GM19455 (cell line): ENCODE measurements around the gene CAPN8.
A peak's percentile ranks its signal among the peaks of the same experiment; 100 is the strongest.

Experiments
- ATAC-seq: cut with Tn5 transposase; IDR thresholded peaks from one replicate; pipeline ENCODE4 v1.9.1; 2021; ENCODE audit not compliant: unreplicated experiment

Gene CAPN8

DNA sequence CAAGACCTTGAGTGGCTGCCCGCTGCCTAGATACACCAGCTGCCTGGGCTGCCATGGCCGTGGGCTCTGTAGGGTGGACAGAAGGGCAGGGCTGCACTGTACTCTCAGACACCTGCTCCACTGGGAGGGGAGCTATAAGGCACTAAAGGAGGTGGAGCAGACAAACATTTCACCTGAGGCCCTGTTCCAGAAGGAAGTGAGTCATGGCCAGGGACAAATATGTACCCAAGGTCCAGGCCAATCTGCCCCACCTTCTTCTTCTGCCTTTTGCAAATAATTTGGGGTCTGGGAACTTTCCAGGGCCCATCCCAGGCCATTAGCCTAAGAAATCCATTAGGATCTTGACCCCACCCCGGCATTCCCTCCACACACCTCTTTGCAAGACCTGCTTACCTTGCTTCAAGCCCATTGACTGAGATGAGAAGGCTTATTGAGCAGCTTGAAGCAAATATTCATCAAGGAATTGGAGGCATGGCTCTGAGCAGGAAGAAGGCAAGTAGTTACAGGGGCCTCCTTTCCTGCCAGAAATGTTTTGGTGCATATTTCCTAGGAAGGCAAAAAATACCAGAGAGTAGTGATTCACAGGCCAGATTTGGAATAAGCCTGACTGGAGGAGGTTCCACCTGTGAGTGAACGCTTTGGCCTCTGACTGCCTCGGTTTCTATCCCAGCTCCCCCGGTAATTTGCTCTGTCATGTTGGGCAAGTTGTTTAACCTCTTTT is at the start of gene CAPN8:
TSS of gene CAPN8 (minus strand) at position 110 of the 721 bp plus-strand sequence. CDS start at position 55, 55 bp downstream.
- ATAC-seq, result no peak

DNA sequence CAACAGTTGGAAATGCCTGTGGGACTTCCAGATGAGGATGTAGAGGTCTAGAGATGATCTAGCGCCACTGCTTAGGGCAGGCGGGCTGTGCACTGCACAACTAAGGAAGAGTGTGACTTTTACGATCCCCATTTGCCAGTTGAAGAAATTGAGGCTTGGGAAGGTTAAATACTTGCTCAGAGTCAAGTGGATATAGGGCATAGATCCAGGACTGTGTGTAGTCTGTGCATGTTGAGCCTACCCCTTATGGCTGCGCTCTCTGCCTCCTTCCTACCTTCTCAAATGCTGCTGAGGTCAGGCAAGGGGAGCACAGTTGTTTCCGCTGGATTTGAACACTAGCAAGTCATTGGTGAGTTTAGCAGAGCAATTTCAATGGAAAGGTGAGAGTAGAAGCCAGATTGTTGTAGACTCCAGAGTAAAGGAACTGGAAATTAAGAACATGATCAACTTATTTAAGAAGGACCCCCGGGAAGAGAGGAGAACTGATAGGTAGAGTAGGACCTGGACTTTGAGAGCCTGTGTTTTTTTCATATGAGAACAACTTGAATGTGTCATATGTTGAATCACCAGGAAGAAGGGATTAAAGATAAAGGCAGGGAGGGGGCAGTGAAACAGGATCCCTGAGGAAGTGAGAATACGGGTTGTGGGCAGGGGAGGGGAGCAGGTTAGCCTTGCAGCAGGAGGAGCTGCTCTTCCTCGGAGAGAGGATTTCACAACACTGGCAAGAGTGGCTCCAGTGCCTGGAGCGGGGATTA is 49.5 kb upstream of the CAPN8 start:
- no peak for ATAC-seq

DNA sequence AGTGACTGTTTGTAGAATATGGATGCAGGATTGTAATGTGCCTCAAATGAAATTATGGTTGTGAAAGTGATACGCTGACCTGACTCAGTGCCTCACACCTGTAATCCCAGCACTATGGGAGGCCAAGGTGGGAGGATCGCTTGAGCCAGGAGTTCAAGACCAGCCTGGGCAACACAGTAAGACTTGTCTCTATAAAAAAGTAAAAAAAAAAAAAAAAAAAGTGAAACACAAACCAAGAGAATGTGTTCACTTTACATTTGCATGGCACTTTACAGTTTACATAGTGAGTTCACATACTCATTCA is 48.9 kb upstream of the CAPN8 start:
- no peak for ATAC-seq

DNA sequence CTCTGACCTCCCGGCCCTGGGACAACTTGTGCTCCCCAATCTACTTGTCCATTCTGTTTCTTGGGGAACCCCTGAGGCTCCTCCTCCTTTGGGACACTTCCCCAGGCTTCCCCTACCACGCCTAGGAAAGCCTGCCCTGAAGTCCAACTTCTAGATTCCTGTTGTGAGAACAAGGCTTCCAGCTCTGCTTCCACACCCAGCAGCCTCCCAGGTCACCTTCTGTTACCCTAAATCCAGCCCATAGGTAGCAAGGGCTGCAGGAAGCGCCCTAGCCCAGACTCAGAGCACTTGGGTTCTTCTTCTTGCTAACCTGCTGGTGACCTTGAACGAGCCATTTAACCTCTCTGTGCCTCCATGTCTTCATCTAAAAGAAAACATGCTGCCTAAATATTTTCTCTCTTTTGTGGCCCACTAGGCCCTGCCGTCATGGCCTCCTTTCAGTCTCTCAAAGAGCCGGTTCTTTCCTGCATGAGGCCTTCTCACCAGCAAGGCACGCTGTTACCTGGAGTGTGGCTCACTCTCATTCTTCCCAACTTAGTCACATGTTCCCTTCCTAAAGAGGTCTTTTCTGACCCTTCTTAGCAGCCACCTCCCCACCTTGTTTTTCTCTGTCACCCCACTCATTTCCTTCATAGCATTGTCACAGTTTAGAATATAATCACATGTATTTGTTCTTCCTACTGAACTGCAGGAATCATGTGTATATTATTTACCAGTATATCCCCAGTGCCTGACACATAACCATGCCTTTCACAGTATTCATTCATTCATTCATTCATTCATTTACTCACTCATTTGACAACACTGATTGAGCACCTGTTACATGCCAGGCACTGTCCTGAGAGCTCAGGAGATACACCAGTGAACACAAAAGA is 48.3 kb upstream of the CAPN8 start:
- ATAC-seq, result no peak

DNA sequence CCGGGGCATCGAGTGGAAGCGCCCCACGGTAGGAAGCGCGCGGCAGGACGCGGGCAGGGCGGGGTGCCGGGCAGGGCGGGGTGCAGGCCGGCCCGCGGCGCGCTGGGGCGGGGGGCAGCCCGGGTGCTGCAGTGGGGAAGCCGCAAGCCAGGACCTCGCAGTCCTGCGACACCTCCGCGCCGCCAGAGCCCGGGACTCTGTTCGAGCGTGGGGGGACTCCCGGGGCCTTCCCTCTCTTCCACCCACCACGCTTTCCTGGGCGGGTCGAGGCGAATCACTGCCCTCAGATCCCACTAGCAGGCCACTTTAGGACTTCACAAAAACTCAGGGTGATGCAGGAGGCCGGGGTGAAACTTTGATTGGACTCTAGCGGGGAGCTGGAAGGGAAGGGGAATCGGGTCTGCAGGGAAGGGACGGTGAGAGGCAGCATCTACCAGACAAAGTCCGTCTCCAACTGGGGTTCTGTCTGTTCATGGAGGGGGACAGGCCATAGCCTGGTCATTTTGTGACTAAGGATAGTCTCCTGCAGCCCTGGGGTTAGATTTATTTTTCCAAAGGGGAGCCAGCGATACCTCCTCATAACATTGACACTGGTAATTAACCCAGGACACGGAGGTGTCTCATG is 47.5 kb upstream of the CAPN8 start:
- peak; percentile 38 for ATAC-seq

DNA sequence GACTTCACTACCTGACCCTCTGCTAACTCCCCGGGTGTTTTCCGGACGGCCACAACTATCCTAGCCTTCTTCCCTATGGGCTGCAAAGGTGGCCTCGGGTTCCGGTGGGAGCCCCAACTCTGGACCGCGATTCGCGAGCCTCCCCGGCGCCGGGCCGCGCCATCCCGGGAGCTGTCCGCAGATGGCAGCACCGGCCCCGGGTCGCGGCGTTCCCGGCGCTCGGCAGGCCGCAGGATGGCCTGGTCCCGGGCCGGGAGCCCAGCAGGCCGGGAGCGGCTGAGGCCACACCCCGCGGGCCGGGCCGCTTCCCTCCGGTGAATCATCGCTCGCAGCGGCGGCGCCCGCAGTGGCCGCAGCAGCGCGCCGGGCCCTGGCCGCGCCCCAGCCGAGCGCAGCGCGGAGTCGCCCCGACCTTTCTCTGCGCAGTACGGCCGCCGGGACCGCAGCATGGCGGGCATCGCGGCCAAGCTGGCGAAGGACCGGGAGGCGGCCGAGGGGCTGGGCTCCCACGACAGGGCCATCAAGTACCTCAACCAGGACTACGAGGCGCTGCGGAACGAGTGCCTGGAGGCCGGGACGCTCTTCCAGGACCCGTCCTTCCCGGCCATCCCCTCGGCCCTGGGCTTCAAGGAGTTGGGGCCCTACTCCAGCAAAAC is 46.8 kb upstream of the CAPN8 start, which contains the start of gene CAPN2:
TSS of gene CAPN2 (plus strand) at position 346 of the 656 bp plus-strand sequence. CDS start at position 448, 102 bp downstream.
- peak; percentile 59 for ATAC-seq

DNA sequence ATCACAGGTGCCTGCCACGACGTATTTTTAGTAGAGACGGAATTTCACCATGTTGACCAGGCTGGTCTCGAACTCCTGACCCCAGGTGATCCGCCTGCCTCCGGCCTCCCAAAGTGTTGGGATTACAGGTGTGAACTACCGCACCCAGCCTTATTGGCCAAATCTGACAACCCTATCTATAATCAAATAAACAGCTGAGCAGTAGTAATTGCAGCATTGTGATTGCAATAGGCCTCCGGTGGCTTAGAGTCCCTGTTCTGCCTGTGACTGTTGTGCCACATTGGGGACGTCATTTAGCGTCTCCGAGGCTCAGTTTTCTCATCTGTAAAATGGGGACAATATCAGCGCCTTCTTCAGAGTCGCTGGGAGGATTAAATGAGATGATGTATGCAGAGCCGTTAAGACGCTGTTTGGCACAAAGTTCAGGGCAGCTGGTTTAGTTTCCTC is 46.3 kb upstream of the CAPN8 start:
- ATAC-seq, result no peak

DNA sequence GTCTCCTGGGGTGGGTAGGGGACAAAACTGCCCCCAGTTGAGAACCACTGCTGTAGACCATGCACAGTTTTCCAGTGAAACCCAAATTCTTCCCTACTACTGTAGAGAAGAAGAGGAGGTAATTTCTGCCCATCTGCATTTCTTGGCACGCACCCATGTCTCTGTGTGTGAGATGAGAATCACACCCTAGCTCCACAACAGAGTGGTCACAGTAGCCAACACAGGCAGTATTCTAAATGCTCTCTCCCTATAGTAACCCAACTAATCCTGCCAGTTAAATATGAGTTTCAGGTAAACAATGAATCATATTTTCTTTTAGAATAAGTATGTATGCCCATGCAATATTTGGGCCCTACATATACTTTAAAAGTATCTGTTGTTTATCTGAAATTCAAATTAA is 45.7 kb upstream of the CAPN8 start:
- ATAC-seq, result no peak

DNA sequence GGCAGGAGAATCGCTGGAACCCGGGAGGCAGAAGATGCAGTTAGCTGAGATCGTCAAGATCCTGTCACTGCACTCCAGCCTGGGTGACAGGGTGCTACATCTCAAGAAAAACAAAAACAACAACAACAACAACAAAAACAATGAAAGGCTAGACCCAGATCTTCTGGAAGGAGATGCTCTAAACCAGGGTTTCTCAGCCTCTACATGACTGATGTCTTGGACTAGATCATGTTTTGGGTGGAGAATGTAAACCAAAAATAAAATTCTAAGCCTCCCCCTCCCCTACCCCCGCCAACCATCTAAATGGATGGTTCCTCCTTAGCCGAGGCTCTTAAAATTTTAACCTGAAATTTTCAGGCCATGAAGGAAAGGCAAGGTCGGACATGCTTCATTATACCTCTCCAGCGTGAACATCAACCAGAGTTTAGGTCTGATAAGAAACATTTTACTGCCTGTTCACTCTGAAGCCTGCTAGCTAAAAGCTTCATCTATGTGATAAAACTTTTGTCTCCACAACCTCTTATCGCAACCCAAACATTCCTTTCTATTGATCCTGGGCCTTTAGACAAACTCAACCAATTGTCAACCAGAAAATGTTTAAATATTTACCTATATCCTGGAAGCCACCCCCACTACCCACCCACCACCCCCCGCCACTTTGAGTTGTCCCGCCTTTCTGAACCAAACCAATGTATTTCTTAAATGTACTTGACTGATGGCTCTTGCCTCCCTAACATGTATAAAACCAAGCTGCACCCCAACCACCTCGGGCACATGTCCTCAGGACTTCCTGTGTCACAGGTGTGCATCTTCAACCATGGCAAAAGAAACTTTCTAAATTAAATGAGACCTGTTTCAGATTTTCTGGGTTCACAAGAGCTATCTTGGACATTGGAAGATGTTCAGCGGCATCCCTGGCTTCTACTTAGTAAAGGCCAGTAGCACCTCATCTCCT is 45.0 kb upstream of the CAPN8 start:
- ATAC-seq, result no peak

DNA sequence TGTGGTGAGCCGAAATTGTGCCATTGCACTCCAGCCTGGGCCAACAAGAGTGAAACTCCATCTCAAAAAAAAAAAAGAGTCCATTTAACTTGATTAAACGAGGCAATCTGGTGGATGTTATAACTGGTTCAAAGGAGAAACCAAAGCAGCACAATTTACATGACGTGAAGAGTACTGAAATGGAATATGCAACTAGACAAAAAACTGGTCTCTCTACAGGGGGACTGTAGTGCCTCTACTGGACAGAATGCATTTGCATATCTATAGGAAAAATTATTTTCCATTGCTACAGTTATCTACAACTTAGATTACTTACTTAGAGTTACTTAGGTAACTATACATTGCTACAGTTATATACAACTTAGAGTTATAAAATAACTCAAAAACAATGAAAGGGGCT is 44.1 kb upstream of the CAPN8 start:
- no peak for ATAC-seq

DNA sequence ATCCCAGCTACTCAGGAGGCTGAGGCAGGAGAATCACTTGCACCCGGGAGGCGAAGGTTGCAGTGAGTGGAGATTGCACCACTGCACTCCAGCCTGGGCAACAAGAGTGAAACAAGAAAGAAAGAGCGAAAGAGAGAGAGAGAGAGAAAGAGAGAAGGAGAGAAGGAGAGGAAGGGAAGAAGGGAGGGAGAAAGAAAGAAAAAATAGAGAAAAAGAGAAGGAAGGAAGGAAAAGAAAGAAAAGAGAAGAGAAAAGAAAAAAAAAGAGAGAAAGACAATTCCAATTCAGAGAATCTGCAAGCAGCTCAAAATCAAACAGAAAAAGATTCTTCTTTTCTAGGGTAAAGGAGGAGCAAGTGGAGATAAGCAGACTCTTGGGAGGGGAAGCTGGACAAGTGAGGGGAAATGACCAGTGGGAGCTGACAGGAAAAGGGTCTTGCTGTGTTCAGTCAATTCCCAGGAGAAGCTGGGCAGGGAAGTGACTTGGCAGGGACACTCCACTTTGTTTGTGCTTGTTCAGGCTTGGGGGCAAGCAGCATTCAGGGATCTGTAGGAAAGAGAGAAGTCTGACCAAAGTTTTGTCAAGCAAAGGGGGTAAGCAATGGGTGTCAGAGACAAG is 43.3 kb upstream of the CAPN8 start:
- ATAC-seq, result no peak

DNA sequence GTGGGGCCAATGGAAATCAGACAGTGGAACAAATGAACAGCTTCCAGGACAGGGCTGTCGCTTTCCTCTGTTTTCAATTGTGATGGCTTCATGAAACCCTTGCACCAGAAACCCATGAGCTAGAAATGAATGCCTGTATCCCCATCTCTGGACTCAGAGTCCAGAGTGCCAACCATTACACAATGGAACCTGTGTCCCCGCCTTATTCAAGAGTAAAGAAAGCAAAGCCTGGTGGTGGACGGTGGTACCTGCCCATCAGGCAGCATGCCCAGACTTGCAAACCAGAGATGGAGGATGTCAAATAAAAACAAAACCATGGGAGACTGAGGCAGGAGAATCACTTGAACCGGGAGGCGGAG is 42.5 kb upstream of the CAPN8 start:
- no peak for ATAC-seq

DNA sequence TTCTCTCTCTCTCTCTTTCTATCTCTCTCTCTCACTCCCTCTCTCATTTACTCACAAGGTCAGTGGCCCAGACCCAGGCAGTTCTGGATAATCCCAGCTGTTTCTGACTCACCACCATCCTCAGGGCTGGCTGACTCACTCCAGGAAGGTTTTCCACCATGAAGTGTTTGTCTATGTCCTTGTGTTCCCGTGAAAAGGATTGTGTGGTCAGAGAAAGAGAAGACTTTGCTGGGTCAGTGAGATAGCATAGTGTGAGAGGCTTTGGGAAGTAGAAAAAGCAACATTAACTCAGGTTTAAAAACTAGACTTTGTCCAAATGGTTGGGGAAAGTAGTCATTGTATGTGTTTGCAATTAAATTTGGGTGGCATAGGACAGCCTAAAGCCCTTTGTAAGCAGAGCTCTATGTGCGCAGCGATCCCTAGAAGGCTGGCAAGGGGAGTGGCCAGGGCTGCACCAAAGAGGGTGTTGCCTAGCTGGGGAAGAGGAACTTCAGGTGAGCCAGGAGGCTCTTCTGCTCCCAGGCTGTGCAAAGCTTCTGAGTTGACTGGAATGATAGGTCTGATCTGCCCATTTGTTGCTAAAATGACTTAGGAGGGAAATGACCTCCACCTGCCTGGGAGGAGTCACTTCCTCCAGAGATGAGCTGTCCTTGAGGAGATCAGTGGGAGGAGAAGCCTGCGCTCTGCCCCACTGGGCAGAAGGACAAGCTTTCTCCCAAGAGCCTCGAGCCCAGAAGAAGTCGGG is 41.9 kb upstream of the CAPN8 start:
- no peak for ATAC-seq

DNA sequence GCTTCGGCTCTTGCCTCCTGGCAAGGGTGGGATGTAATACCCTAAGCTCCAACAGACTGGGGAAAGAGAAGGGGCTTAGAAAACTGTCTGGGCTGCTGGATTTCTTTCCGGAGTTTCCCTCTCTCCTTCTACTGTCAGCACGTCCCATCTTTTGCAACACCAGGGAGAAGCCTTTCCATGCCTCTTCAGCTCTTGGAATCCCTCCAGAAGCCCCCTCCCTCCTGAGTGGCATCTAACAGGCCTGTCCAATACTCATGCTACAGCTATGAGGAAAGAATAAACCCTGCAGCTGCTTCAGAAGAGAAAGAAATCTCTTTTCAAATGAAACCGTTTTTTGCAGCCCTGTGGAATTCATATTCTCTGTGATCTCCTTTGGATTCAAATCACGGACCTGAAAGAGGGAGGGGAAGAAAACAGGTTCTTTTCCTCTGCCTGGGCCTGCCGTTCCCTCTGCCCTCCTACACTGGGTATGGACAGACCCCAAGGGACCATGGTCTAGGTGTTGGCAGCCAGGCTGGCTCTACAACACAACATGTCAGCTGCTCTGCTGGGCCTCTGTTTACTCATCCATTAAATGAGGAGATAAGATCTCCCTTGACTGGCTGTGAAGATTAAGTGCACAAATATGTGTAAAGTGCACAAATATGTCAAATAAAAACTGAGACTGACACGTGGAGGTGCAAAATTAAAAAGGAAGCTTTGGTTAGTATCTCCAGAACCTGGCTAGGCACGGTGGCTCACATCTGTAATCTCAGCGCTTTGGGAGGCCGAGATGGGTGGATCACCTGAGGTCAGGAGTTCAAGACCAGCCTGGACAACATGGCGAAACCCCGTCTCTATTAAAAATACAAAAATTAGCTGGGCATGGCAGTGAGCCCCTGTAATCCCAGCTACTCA is 40.8 kb upstream of the CAPN8 start:
- no peak for ATAC-seq

DNA sequence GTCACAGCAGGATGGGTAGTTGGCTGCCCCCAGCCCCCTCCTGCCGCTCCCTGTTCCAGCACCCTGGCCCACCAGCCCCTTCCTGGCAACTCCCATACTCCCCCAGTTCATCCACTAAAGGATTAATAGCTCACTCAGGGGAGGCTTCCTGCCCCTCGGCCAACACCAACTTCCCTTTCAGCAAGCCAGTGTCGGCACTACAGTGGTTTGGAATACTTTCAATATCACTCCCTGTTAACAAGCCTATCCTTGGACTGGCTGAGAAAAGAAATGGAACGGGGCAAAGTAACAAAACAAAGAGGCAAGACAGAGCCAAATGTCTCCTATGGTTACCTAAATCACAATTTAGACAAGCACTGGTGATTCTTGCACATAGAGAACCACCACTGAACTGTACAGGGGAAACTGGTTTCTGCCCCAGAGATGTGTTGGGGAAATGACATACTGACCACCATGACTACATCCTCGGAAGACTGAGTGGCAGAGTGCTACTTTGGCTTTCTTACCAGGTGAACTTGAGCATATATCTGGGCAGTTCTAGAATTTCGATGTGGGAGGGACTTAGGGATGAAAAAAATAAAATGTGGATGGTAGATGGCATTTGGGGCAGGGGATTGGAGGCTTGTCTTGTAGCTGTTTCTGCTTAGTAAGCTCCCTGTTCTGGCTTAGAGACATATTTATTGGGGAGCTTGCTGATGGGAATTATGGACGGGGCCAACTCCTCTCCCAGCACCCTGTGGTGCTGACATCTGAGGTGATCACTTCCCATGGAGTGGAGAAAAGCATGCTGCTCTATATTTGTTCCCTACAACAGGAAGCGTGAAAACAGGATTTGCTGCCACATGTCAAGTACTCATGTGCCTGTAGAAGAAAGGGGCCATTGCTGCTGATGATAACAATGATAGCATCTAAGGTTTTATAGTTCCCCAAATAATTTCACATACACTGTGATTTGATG is 39.7 kb upstream of the CAPN8 start:
- ATAC-seq, result no peak

DNA sequence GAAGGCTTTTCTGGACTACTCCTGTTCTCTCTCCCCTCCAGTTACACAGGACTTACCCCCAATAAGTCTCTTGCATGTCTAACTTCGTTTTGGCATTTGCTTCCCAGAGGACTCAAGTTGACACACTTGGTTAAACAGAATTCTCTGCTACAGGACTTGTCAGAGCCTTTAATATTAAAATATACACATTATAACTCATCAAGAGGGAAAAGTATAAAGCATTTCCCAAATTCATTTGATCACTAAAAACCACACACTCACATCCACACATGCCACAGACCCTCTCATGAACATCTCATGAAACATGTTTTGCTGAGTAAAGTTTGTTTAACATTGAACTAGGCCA is 38.1 kb upstream of the CAPN8 start:
- ATAC-seq, result no peak
